Activated T-helper 2 cell treated with anti-CD3 and anti-CD28 coated beads, Interferon-gamma antibody, Interleukin-2, Interleukin-4, amounts not matched to agents 10 μg/mL and 5 μg/mL and 100 μg/mL, durations not matched to agents 14 hours and 24 hours and 36 hours (primary cell): ENCODE measurements around the gene ZNF677. TPM values are rescaled to one million over a fixed set of nuclear protein-coding genes. Genes with fewer than 3 reads are reported as not detected.

Experiments used
- total RNA-seq: library from RNA; stranded (reverse); gene quantifications from 2 replicates; pipeline ENCODE4 v1.2.3, GENCODE V29; 2022

The ZNF677 gene
- total RNA-seq, 1 donor from 2014 or later = 1.8 TPM

Other genes with a start within 250 kb of the ZNF677 start
- gene ERVV-1, start 241.0 kb downstream of the ZNF677 start, total RNA-seq = not detected in 2 replicates
- gene ERVV-2, start 210.1 kb downstream of the ZNF677 start, total RNA-seq = not detected in 2 replicates
- 35.3 and 39.3 TPM in 2 replicates for gene ZNF160, start 151.5 kb downstream of the ZNF677 start, total RNA-seq
- 0.39 and 0.41 TPM in 2 replicates for gene ZNF415, start 122.0 kb downstream of the ZNF677 start, total RNA-seq
- gene ZNF347, start 95.8 kb downstream of the ZNF677 start, total RNA-seq = 5.4 and 7.8 TPM in 2 replicates
- gene ZNF665, start 61.5 kb downstream of the ZNF677 start, total RNA-seq = 2.1 and 3.1 TPM in 2 replicates
- gene VN1R2, start 3.4 kb upstream of the ZNF677 start, total RNA-seq = not detected in 2 replicates
- not detected in 2 replicates for gene VN1R4, start 12.8 kb upstream of the ZNF677 start, total RNA-seq
- 5.6 and 5.9 TPM in 2 replicates for gene ZNF845, start 78.9 kb upstream of the ZNF677 start, total RNA-seq
- gene ZNF525, start 110.8 kb upstream of the ZNF677 start, total RNA-seq = 14.2 and 15.0 TPM in 2 replicates
- gene ZNF765, start 140.3 kb upstream of the ZNF677 start, total RNA-seq = 10.5 TPM in 2 replicates
- 12.1 and 12.2 TPM in 2 replicates for gene ZNF761, start 177.1 kb upstream of the ZNF677 start, total RNA-seq
- gene ZNF813, start 212.9 kb upstream of the ZNF677 start, total RNA-seq = 3.4 TPM in 2 replicates